Measurements from ENCODE around the gene ZMYND11. TPM values are rescaled to one million over a fixed set of nuclear protein-coding genes. Genes with fewer than 3 reads are reported as not detected.
A peak's percentile ranks its signal among the peaks of the same experiment; 100 is the strongest.

ZMYND11 gene
- polyA plus RNA-seq, 3 donors, result 7.0 to 11.8 (median 8.8) TPM

GRCh38 chr10:190216-190615 lies 55.0 kb downstream of the ZMYND11 start:
- Histone ChIP-seq H3K36me3 (replicated peaks in 1 of 2; ENCODE audit: control insufficient read depth in 1 of 2, insufficient read depth in 2 of 2, low read length in 2 of 2) (no peaks in the 10 kb centered on the region), H2AFZ (ENCODE audit: insufficient read depth, low read depth, low read length, poor library complexity, severe bottlenecking) (no peak overlapping the region), H3K4me1 (ENCODE audit: control insufficient read depth in 1 of 2, insufficient read depth in 2 of 2, low read length in 2 of 2) (no peaks in the 10 kb centered on the region), H3K27ac (ENCODE audit: low read depth in 1 of 2, low read length in 2 of 2) (no peak overlapping the region), H3K27me3 (ENCODE audit: control insufficient read depth in 2 of 2, insufficient read depth in 2 of 2, low read length in 2 of 2) (no peaks in the 10 kb centered on the region), H3K4me2 (replicated peaks; ENCODE audit: extremely low read depth, low read length, poor library complexity, severe bottlenecking) (no peak overlapping the region), H3K9ac (ENCODE audit: insufficient read depth, low read length, poor library complexity, severe bottlenecking) (no peak overlapping the region), H4K20me1 (ENCODE audit: insufficient read depth, low read length) (no peaks in the 10 kb centered on the region), H3K9me3 (replicated peaks in 1 of 2; ENCODE audit: control insufficient read depth in 1 of 2, insufficient read depth in 1 of 2, low read length in 2 of 2) (no peaks in the 10 kb centered on the region), H3K79me2 (ENCODE audit: insufficient read depth, low read length) (no peaks in the 10 kb centered on the region), H3K4me3 (replicated peaks in 1 of 3; ENCODE audit: low read depth in 2 of 3, low read length in 3 of 3) (no peak overlapping the region)
- WGBS (ENCODE audit: insufficient coverage), result 96% methylated on average over 4 of the region's 8 CpGs
- H3K27ac Mint-ChIP-seq, result no peak overlapping the region
- no peaks in the 10 kb centered on the region for H3K27me3 Mint-ChIP-seq (ENCODE audit: low read depth in 3 of 3)
- H3K9me3 Mint-ChIP-seq, result peaks cover 0 to 2% (median 0%) of the 10 kb centered on the region in 7 donors
- no peak for TF ChIP-seq CTCF (IDR thresholded peaks at IDR 0.05)
- peaks cover 23 to 27% of the 10 kb centered on the region in 2 donors for H3K36me3 Mint-ChIP-seq
- intact Hi-C loops (cut with micrococcal nuclease), result no loop called here
- no peak overlapping the region for H3K4me3 Mint-ChIP-seq
- no peak for DNase-seq
- H3K4me1 Mint-ChIP-seq, result peaks cover 3% of the 10 kb centered on the region

GRCh38 chr10:191703-192518 lies 56.7 kb downstream of the ZMYND11 start:
- WGBS (ENCODE audit: insufficient coverage), result 92% methylated on average over 2 of the region's 9 CpGs
- no peak overlapping the region for H3K4me3 Mint-ChIP-seq
- no peaks in the 10 kb centered on the region for H3K27me3 ChIP-seq (ENCODE audit: control insufficient read depth in 2 of 2, insufficient read depth in 2 of 2, low read length in 2 of 2)
- H3K9ac ChIP-seq (ENCODE audit: insufficient read depth, low read length, poor library complexity, severe bottlenecking), result no peak overlapping the region
- H3K27ac Mint-ChIP-seq, result peak overlapping the region in 1 of 7 donors; percentile 26
- no peak overlapping the region for H3K27ac ChIP-seq (ENCODE audit: low read depth in 1 of 2, low read length in 2 of 2)
- peaks cover 18 to 19% of the 10 kb centered on the region in 2 donors for H3K36me3 Mint-ChIP-seq
- no peak overlapping the region for H3K4me3 ChIP-seq (replicated peaks in 1 of 3; ENCODE audit: low read depth in 2 of 3, low read length in 3 of 3)
- no peak for TF ChIP-seq CTCF (IDR thresholded peaks at IDR 0.05)
- H3K9me3 ChIP-seq (replicated peaks in 1 of 2; ENCODE audit: control insufficient read depth in 1 of 2, insufficient read depth in 1 of 2, low read length in 2 of 2), result no peaks in the 10 kb centered on the region
- no peaks in the 10 kb centered on the region for H3K79me2 ChIP-seq (ENCODE audit: insufficient read depth, low read length)
- no peaks in the 10 kb centered on the region for H3K9me3 Mint-ChIP-seq
- no peaks in the 10 kb centered on the region for H3K27me3 Mint-ChIP-seq (ENCODE audit: low read depth in 3 of 3)
- intact Hi-C loops (cut with micrococcal nuclease), result no loop called here
- peaks cover 8% of the 10 kb centered on the region for H3K4me1 Mint-ChIP-seq
- no peak overlapping the region for H3K4me2 ChIP-seq (replicated peaks; ENCODE audit: extremely low read depth, low read length, poor library complexity, severe bottlenecking)
- no peaks in the 10 kb centered on the region for H3K36me3 ChIP-seq (replicated peaks in 1 of 2; ENCODE audit: control insufficient read depth in 1 of 2, insufficient read depth in 2 of 2, low read length in 2 of 2)
- H3K4me1 ChIP-seq (ENCODE audit: control insufficient read depth in 1 of 2, insufficient read depth in 2 of 2, low read length in 2 of 2), result no peaks in the 10 kb centered on the region
- no peak for DNase-seq
- H4K20me1 ChIP-seq (ENCODE audit: insufficient read depth, low read length), result no peaks in the 10 kb centered on the region
- H2AFZ ChIP-seq (ENCODE audit: insufficient read depth, low read depth, low read length, poor library complexity, severe bottlenecking), result no peak overlapping the region
